HG02763 (cell line): ENCODE results near the gene GXYLT2.
"Not testable (repeated sequence)": the region's sequence is repeated elsewhere in the genome, so short reads cannot be mapped to it uniquely, and the experiment has no call there.

Source experiments
- ATAC-seq: cut with Tn5 transposase; IDR thresholded peaks from one replicate; pipeline ENCODE4 v1.9.1; 2021; ENCODE audit warnings: mild to moderate bottlenecking, moderate library complexity; ENCODE audit not compliant: unreplicated experiment

Gene GXYLT2

DNA sequence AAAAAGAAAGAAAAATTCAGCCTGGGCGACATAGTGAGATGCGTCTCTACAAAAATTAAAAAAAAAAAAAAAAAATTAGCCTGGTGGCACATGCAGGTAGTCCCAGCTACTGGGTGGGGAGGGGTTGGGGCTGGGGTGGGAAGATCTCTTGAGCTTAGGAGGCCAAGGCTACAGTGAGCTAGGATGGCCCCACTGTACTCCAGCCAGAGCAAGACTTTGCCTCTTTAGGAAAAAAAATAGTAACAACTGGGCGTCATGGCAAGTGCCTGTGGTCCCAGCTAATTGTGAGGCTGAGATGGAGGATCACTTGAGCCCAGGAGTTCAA lies 84.8 kb downstream of the GXYLT2 start:
- ATAC-seq, result no peak

DNA sequence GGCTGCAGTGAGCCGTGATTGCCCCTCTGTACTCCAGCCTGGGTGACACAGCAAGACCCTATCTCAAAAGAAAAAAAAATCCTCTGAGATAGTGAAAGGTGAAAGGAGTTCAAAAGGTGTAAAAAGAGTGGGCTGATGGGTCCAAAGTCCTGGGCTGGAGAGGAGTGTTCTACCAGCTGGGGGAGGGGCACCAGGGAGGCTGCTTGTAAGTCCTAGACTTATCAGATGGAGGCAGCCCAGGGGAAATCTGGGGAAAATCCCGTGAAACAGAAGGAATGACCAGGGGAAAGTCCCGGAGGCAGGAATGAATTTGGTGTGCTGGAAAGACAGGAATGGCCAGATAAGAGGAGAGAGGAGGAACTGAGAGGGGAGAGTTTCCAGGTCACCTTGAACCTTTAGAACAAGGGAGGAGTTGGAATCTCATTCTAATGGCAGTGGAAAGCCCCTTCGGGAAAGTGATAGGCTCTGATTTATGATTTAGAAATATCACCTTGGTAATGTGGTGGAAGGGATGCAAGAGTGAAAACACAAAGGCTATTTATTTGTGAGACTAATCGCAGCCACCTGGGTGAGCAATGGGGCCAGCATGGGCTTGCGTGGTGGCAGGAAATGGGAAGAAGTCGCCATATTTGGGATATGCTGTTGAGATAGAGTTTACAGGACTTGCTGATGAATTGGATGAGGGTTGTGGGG lies 85.3 kb downstream of the GXYLT2 start:
- ATAC-seq, result no peak

DNA sequence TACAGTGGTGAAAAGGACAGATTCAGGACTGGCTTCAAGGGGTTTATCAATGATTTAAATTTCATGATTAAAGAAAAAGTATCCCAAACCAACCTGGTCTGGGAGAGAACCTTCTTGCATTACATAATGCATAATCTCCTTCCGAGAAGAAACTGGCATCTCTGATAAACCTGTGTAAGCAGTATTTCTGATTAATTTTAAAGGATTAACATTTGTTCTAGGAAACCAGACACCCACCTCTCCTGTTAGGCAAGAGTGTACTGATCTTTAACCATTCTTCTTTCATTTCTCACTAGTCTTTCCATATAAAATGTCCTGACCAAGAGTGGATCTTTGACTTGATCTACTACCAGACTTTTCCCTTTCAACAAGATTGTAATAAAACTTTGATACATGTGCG lies 85.9 kb downstream of the GXYLT2 start:
- ATAC-seq, result no peak

DNA sequence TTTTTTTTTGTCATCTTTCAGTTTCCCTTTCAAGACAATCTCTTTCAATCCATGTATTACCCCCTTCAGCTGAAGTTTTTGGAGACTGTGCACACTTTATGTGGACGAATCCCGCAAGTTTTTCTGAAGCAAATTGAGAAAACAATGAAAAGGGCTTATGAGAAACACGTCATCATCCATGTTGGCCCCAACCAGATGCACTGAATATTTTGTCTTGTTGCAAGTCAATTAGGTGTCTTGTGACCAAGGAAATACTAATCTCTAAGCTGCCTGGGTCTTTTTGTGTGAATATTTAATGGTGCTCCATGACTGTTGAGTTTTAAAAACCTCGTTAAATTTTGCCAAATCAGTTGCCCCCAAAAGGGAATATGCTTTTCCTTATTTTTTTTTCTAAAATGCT lies 87.1 kb downstream of the GXYLT2 start:
- no peak for ATAC-seq

GRCh38 chr3:72976281-72976741 lies 88.5 kb downstream of the GXYLT2 start:
- no peak for ATAC-seq

DNA sequence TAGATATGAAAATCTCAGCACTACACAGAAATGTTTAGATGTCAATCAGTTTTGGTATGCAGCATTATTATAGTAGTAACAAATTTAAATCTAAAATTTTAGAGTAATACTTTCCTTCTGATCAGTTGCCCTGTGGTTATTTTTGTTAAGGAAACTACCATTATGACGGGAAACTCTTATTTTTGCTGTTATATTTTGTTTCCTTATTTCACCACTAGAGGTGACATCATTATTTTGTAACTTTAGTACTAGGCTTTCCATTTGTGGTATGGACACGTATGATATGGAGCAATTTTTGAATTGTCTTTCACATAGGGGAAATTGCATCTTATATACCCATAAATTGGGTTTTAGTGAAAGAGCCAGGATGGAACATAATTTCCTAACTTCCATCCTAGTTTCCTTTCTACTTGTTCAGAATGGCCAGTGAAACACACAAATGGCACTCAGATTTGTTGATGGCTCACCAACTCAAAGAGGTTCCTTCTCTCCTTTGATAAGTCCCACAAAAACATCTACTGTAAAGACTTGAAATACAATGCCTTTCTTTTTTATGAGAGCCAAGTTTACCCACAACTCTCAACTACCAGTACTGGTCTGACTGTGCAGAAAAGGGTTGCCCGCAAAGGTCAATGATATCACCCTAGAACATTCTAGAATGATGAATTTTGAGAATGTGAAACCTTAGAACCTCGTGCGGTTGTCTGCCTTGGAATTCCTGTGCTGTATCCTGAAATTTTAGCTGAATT lies 89.4 kb downstream of the GXYLT2 start:
- ATAC-seq, result no peak

DNA sequence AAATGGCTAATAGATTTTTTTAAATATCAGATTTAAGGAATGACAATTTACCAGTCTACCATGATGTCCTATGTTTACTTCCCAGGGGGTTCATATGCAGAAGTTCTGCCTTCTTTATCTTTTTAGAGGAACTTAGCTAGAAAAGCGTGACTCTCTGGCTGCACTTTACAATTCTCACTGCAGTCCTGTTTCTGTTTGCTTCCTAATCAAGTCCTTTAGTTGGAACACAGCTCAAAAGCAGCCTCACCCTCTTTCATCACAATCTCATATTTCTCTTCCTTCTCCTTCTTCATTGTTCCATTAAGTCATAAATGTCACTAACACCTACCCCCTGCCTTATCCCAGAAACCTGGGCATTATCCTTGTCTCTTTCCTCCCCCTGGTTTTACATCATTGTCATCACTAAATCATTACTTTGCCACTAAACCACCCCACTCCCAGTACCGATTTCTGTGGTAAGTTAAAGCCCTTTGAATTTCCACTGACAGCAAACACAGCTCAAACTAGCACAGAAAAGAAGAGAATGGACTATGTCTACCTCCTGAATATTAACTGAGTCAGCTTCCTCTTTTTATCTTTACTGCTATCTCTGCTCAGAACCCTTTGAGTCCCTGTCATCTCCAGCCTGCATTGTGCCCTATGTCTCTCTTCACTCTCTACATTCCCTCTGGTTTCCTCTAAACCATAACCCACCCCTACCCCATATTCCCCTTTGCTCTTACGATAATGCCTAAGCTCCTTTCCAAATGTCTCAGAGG lies 94.9 kb downstream of the GXYLT2 start:
- no peak for ATAC-seq

DNA sequence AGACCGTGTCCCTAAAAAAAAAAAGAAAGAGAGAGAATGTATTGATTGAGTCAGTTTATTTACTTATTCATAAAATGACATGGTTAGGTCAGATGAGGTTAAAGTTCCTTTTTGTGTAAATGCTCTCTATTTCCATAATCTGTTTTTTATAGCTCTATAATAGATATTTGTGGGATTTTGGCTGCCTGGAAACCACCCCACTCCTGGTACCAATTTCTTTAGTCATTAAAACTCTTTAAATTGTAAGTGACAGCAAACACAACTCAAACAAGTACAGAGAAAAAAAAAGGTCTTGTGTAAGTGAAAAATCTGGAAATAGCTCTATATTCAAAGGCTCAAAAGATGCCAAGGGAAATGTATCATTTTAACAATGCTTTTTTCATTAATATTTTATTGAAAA lies 97.7 kb downstream of the GXYLT2 start:
- ATAC-seq, result no peak

- ATAC-seq, result no peak
Measured at GRCh38 chr3:72990701-72991395, 103.0 kb downstream of the GXYLT2 start.

GRCh38 chr3:72991522-72991921 lies 103.7 kb downstream of the GXYLT2 start:
- no peak for ATAC-seq

DNA sequence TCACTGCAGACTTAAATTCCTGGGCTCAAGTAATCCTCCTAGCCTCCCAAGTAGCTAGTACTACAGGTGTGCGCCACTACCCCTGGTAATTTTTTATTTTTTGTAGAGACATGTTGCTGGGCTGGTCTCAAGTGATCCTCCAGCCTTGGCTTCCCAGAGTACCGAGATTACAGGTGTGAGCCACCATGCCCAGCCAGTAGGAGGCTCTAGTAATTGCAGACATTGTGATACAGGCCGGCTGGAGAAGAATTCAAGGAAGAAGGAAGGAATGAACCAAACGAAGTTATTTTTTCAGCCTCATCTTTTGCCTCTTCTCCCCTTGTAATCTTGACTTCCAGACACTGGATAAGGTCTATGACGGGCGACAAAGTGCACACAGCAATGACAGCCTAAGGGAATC lies 105.5 kb downstream of the GXYLT2 start:
- ATAC-seq, result no peak

GRCh38 chr3:72995337-72995736 lies 107.5 kb downstream of the GXYLT2 start:
- no peak for ATAC-seq

DNA sequence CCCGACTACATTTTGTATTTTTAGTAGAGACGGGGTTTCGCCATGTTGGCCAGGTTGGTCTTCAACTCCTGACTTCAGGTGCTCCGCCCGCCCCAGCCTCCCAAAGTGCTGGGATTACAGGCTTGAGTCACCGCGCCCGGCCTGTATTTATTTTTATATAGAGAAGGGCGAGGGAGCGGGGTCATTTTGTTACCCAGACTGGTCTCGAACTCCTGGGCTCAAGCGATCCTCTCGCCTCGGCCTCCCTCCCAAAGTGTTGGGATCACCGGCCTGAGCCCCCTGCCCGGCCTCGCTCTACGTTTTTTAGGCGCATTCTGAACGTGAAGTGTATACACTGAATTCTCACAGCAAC lies 108.3 kb downstream of the GXYLT2 start:
- no peak for ATAC-seq

GRCh38 chr3:72996473-72997333 lies 108.9 kb downstream of the GXYLT2 start, which contains the start of gene PPP4R2:
Gene PPP4R2 (plus strand): TSS chr3:72996811. CDS start chr3:72997038, 227 bp downstream.
- peak; percentile 91 for ATAC-seq

- ATAC-seq, result peak; percentile 26
Measured at GRCh38 chr3:72997421-72997961, 109.6 kb downstream of the GXYLT2 start.

DNA sequence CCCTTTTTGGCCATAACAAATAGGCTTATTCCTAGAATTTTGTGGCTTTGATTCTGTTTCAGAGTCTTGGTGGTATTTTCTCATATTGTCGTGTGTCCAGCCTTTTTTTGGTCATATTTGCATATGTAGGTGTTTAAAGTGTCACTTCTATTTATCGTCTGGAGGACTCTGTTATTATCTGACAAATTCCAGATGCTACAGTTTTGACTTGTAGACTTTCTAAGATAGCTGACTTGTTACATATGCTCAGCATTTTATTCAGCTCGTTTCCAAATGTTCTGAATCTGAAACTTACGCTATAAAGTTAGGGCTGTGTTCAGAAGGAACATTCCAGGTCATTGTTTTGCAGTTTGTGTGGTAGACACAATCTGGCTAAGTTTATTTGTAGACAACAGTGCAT lies 110.6 kb downstream of the GXYLT2 start:
- ATAC-seq, result no peak

GRCh38 chr3:72999951-73000350 lies 112.1 kb downstream of the GXYLT2 start:
- no peak for ATAC-seq

DNA sequence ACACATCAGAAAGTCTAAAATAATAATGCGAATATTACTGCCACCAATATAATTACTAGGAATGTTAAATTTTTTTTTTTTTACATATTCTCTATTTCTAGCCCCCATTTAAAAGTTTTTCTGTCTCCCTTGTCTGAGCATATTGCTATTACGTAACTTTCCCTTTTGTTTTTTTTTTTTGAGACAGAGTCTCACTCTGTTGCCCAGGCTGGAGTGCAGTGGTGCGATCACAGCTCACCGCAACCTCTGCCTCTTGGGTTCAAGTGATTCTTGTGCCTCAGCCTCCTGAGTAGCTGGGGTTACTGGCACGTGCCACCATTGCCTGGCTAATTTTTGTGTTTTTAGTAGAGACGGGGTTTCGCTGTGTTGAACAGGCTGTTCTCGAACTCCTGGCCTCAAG lies 115.2 kb downstream of the GXYLT2 start:
- not testable (repeated sequence) for ATAC-seq

DNA sequence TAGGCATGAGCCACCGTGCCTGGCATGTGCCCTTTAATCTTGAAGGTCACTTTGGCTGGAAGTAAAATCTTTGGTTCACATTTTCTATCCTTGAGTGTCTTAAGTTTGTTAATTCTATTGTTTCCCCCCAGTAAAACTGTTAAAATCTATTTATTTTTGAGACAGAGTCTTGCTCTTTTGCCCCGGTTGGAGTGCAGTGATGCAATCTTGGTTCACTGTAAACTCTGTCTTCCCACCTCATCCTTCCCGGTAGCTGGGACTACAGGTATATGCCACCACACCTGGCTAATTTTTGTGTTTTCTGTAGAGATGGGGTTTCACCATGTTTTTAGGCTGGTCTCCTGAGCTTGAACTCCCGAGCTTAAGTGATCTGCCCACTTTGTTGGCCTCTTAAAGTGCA lies 116.5 kb downstream of the GXYLT2 start:
- no peak for ATAC-seq
